NOMO-1 treated with DMSO at 0.1 percent for 48 hours (cell line): ENCODE data around the gene LRBA.
"Not testable (repeated sequence)": the region's sequence is repeated elsewhere in the genome, so short reads cannot be mapped to it uniquely, and the experiment has no call there.

Experiments
- DNase-seq: peaks from one replicate; lab custom pipeline; 2025; ENCODE audit not compliant: unreplicated experiment; lab: John Stamatoyannopoulos, UW

Gene LRBA

DNA sequence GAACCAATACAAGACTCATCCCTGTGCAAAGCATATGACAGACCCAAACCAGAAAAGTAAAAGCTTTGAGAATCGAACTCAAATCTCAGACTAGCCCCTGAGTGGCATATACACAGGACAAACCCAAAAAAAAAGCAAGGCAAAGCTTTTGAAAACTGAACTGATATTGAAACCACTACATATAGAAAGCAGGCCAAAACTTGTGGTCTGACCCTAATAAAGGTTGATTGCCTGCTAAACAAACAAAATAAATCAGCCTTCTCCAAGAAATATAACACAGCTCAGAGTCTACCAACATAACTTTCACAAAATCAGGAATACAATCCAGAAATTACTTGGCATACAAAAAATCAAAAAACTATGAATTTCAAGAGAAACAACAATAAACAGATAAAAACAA, 40.3 kb downstream of the LRBA start:
- no peak for DNase-seq

DNA sequence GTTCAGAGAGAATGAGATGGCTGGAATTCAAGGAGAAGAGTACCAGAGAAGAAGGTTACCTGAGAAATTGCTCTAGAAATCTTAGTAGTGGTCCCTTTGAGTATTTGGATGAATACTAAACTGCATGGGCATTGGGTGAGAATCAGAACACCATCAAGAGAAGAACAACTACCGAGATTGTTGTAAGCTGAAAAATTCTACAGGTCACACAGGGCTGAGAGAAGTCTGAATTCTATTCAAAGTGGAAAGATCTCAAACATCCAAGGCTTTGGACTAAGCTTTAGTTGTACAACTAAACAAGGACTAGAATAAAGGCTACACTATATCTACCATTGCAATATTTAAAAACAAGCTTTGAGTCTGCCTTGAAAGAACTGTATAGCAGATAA, 40.8 kb downstream of the LRBA start:
- no peak for DNase-seq

DNA sequence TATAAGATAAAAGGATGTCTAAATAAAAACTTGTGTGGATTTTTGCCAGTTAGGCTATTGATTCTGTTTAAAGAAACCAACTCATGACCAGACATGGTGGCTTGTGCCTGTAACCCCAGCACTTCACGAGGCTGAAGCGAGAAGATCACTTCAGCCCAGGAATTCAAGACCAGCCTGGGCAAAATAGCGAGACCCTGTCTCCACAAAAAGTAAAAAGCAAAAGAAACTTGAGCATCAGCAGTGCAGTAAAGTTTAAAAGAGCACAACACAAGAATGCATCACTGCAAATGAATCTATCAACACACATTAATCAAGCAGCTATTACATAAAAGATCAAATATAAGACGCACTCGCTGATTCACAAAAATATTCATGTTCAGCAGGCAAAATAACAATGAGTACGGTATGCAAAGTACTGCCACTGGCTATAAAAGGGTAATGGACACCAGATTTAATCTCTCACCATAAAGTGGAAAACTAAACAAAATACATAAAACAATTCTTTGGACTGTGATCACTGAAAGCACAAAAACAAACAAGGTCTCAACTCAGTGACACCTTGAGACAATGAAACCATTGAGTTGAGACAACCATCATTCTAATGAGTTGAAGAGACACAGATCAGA, 41.3 kb downstream of the LRBA start:
- no peak for DNase-seq

DNA sequence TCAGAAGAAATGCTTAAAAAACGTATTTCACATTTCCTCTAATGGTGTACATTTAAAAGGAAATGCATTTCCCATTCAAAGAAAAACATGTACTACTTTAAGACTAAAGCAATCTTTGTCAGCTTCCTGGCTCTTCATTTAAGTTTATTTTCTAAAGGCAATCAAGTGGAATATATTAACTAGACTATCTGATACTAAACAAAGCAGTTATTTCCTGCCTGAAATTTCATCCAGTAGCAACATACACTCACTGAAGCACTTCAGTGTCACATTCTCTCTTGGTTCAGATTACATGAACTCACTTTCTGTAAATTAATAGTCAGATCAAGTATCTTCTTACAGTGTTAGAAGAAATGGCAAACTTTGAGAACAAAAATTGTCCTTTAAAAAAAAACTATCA, 42.5 kb downstream of the LRBA start:
- DNase-seq, result no peak

DNA sequence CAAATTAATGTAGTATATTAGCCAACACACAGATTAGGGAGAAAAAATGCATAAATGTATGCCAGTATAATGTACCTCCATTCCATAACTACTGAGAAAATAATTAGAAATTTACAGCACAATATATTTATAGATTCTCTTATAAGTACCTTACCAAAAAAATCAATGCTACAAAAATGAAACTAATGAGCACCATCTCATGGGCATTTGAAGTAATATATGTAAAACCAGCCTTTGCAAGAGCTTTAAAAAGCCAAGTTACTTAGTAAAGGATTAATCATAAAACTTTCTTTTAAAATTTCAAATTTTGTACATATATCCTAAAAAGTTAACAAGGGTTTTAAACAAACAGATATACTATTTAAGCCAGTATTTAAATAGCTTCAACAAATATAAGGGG, 43.2 kb downstream of the LRBA start:
- no peak for DNase-seq

DNA sequence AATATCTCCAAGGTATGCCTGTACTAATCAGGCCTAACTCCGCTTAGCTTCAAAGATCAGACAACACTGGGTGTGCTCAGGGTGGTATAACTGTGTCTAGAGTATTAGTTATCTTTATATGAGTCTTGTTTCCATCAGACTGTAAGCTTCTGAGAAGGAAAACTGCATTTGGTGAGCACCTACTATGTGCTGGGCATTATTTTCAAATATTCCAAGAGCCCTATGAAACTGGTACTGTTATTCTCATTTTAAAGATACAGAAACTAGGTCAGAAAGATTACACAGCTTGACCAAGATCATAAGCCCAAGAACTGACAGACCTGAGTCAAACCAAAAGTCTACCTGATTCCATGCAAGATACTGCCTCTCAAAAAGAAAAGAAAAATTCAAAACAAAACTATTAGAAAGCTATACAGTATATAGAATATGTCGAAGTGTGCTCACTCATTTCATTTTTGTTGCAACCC, 44.4 kb downstream of the LRBA start:
- DNase-seq, result no peak

DNA sequence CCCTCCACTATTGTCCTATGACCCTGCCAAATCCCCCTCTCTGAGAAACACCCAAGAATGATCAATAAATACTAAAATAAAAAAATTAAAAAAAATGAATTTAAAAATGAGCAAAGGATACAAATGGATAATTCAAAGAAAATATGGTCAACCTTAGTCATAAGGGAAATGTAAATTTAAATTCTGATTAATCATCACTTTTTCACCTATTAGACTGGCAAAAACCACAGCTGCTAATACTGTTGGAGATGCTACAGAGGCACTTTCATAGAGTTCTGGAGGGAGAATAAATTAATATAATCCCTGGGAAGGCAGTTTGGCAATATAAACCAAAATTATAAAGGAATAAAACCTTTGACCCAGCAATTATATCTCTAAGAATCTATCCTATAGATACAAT, 50.3 kb downstream of the LRBA start:
- no peak for DNase-seq

DNA sequence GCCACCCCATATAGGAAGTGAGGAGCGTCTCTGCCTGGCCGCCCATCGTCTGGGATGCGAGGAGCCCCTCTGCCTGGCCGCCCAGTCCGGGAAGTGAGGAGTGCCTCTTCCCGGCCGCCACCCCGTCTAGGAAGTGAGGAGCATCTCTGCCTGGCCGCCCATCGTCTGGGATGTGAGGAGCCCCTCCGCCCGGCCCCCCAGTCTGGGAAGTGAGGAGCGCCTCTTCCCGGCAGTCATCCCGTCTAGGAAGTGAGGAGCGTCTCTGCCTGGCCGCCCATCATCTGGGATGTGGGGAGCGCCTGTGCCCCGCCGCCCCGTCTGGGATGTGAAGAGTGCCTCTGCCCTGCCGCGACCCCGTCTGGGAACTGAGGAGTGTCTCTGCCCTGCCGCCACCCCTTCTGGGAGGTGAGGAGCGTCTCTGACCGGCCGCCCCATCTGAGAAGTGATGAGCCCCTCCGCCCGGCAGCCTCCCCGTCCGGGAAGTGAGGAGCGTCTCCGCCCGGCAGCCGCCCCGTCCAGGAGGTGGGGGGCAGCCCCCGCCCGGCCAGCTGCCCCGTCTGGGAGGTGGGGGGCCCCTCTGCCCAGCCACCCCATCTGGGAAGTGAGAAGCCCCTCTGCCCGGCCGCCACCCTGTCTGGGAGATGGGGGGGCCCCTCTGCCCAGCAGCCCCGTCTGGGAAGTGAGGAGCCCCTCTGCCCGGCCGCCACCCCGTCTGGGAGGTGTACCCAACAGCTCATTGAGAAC, 51.3 kb downstream of the LRBA start:
- not testable (repeated sequence) for DNase-seq

DNA sequence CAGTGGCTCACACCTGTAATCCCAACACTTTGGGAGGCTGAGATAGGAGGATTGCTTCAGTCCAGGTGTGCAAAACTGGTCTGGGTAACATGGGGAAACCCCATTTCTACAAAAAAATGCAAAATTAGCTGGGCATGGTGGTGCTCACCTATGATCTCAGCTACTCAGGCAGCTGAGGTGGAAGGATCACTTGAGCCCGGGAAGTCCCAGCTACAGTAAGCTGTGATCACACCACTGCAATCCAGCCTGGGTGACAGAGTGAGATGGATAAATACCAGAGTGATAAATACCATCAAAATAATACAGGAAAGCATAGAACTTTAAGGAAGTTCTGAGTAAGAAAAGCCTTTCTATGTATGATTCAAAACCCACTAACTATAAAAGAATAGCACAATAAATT, 52.8 kb downstream of the LRBA start:
- no peak for DNase-seq

DNA sequence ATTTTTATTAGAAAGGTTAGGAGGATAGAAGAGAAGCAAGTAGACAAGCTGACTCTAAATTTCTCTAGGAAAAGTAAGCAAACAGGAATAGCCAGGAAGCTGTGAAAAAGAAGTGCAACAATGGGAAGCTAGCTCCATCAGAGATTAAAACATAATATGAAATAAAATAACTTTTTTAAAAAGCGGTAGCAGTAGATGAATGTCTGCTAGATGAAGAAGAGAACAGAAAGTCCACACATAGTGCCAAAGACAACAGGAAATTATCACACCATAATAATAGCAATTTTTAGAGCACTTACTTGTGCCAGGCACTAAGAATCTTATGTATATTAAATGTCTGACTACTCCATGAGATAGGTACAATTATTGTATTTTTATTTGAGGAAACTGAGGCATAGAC, 53.5 kb downstream of the LRBA start:
- DNase-seq, result no peak

DNA sequence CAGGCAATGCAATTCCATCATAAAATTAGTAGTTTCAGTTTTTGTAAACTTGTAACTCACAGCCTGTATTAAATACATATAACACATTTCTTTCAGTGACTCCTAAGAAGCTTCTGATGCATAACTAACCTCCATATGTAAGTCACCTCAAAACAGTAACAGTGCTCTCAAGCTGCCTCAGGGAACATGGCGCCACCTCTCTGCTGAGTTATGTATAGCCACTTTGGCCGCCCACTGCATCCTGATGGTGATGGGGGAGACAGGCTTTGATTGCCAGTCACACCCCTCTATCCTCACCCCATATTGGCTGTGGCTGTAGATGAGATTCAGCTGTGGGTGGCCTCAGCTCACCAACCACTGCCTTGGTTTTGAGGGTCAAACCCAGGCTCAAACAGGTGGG, 54.3 kb downstream of the LRBA start:
- peak; percentile 32 for DNase-seq

DNA sequence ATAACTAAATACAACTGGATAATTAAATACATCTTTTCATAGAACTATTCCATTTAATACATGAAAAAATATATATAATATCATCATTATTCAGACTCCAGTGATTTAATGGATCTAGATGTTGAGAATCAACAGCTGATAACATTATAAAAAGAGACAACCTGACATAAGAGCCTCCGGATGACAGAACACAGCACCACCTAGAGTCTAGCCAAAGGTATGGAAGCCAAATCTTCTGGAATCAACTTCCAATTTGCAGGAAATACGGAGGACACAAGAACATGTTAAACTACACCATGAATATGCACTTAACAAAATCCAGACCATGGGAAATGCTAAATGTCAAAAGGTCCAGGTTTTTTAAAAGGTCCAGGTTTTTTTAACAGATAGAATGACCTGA, 55.0 kb downstream of the LRBA start:
- DNase-seq, result no peak

DNA sequence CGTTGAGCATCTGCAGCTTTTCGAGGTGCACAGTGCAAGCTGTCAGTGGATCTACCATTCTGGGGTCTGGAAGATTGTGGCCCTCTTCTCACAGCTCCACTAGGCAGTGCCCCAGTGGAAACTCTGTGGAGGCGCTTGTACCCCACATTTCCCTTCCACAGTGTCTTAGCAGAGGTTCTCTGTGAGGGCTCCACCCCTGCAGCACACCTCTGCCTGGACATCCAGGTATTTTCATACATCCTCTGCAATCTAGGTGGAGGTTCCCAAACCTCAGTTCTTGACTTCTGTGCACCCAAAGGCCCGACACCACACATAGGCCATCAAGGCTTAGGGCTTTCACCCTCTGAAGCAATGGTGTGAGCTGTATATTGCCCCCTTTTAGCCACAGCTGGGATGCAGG, 57.1 kb downstream of the LRBA start:
- DNase-seq, result not testable (repeated sequence)

DNA sequence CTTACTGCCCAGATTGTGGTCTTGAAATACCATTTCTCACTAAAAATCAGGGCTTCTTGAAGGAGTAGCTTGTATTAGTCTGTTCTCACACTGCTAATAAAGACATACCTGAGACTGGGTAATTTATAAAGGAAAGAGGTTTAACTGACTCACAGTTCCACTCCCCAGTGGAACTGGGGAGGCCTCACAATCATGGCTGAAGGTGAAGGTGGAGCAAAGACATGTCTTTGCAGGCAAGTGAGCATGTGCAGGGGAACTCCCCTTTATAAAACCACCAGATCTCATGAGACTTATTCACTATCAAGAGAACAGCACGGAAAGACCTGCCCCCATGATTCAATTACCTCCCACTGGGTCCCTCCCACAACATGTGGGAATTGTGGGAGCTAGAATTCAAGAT, 58.0 kb downstream of the LRBA start:
- not testable (repeated sequence) for DNase-seq

DNA sequence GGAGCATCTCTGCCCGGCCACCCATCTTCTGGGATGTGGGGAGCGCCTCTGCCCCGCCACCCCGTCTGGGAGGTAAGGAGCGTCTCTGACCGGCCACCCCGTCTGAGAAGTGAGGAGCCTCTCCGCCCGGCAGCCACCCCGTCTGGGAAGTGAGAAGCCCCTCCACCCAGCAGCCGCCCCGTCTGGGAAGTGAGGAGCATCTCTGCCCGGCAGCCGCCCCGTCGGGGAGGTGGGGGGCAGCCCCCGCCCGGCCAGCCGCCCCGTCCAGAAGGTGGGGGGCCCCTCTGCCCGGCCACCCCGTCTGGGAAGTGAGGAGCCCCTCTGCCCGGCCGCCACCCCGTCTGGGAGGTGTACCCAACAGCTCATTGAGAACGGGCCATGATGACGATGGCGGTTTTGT, 61.2 kb downstream of the LRBA start:
- not testable (repeated sequence) for DNase-seq

DNA sequence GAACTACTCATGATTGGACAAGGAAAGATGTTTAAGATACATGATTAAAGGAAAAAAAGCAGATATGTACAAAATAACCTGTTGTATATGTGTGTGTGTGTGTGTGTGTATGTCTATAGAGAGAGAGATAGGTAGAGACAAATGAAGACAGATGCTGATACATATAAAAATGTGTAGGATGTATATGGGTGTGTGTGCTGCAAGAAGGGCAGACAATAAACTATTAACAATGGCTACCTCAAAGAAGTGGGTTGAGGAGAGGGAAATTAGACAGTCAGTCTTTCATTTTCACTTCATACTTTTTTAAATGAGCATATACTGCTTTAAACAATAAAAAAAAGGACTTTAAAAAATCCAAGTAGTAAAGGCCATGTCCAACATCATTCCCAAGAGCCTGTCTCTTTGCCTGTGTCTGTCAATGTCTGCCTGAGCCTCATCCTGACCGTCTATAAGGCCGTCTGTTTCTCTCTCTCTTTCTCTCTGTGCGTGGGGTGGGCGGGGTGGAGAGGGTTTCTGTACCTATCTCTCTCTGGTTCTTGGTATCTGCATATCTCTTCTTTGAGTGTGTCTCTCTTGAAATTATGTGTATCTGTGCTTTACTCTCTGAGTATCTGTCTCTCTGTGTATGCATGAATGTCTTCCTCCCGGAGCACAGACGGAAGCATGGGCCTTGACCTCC, 62.8 kb downstream of the LRBA start:
- no peak for DNase-seq

DNA sequence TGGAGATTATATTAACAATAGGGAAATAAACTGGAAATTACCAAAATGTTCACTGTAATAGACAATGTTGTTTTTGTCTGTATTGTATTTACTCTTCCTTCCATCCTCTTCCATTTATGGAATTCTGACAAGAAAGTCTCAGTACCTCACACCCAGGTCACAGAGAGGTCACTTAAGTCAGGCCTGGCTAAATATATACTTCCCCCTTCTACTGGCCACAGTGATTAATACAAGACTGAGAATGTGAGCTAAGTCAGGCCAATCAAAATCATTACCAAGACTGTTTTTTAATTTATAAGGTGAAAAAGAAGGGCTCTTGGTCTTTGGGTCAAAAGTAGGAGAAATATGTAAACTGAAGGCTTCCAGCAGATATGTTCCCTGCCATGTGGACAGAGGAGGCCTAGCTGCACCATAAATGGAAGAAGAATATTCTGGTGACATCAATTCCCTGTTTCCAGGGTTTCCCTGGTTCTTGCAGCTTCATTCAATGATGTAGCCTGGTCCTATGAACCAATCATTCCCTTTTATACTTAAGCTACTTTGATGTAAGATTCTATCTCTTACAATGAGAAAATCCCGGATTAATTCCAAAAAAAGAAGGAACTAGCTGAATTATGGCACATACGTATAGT, 64.3 kb downstream of the LRBA start:
- DNase-seq, result peak; percentile 27

DNA sequence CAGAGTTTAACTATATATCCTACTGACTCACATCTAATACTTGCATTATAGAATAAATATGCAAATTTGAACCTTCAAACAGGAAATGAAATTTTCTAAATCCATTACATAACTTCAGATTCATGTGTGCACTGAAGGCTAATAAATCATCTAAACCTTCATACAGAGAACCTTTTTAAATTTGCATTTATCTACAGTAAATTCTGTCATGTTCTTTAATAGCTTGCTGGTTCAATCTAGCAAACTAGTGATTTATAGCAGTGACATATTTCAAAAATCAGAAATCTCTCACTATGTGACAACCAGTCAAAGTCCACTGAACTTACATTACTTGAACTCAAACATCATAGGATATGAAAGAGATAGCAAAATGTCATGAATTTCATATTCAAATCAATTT, 65.1 kb downstream of the LRBA start:
- peak; percentile 32 for DNase-seq

DNA sequence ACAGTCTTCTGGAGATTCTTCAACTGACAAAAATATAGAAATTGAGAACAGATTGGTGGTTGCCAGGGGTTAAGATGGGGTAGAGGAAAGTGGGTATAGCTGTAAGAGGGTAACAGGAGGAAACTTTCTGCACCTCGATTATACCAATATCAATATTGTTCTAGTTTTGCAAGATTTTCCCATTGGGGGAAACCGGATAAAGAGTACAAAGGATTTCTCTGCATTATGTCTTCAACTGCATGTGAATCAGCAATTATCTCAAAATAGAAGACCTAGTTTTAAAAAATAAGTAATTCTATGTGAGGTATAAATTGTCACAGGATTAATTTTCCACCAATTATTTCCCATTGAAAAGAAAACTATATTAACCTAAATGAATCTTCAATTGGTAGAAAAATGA, 65.7 kb downstream of the LRBA start:
- no peak for DNase-seq

DNA sequence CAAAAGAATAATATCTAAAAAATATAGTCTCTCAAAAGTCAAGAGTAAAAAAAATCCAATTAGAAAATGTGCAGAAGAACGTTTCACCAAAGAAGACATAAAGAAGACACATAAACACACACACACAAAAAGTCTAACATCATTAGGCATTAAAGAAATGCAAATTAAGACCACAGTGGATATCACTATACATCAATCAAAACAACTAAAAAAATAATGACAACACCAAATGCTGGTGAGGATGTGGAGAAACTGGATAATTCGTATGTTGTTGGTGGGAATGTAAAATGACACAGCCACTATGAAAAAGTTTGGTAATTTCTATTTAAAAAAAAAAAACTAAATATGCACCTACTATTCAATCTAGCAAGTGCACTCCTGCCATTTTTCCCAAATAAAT, 66.4 kb downstream of the LRBA start:
- no peak for DNase-seq

DNA sequence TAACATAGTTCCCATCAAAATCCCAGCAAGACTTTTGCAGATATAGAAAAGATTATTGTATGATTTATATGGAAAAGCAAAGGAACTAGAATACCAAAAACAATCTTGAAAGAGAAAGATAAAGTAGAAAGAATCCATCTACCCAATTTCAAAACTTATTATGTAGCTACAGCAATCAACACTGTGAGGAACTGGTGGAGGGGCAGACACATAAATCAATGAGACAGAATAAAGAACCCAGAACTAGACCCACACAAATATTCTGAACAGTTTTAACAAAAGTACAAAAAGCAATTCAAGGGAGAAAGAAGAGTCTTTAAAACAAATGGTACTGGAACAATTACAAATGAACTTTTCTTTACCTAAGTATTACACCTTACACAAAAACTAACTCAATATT, 67.0 kb downstream of the LRBA start:
- DNase-seq, result no peak

DNA sequence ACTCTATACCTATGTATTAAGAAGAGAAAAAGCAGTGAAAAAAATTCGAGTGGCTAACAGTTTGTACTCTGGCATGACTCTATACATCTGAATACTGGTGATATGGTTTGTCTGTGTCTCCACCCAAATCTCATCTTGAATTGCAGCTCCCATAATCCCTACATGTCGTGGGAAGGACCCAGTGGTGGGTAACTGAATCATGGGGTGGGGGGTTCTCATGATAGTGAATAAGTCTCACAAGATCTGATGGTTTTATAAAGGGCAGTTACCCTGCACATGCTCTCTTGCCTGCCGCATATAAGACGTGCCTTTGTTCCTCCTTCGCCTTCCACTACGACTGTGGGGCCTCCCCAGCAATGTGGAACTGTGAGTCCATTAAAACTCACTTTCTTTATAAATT, 70.4 kb downstream of the LRBA start:
- no peak for DNase-seq
